ENCODE data around the gene G3BP1.

Gene G3BP1

DNA sequence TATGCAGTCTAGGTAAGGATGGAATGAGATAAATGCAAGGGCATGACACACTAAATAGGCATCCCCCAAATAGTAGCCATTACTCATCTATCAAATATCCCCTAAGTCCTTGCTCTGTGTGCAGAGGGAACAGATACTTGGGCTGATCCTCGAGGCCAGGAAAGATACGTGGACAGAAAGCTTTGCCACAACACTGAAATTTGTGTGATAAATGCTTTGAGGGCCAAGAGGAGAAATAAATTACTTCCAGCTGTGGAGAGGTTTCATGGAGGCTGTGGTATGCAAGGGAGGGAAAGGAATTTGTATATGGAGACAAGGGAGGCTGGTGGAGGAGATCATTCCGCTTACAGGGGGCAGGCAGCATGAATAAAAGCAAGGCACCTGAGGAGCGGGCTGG is 31.8 kb upstream of the G3BP1 start:
- Histone ChIP-seq H3K9me3 (no peaks in the 10 kb centered on the region), H3K36me3 (peaks cover 0 to 16% (median 9%) of the 10 kb centered on the region in 3 donors), H3K4me3 (peak overlapping the region in 1 of 2 donors; percentile 7), H3K27ac (peak overlapping the region; percentile 74 to 80), H3K4me1 (peaks cover 0 to 41% (median 23%) of the 10 kb centered on the region in 4 donors), H3K27me3 (no peaks in the 10 kb centered on the region)
- no peak for DNase-seq
- TF ChIP-seq, protein P1, sequence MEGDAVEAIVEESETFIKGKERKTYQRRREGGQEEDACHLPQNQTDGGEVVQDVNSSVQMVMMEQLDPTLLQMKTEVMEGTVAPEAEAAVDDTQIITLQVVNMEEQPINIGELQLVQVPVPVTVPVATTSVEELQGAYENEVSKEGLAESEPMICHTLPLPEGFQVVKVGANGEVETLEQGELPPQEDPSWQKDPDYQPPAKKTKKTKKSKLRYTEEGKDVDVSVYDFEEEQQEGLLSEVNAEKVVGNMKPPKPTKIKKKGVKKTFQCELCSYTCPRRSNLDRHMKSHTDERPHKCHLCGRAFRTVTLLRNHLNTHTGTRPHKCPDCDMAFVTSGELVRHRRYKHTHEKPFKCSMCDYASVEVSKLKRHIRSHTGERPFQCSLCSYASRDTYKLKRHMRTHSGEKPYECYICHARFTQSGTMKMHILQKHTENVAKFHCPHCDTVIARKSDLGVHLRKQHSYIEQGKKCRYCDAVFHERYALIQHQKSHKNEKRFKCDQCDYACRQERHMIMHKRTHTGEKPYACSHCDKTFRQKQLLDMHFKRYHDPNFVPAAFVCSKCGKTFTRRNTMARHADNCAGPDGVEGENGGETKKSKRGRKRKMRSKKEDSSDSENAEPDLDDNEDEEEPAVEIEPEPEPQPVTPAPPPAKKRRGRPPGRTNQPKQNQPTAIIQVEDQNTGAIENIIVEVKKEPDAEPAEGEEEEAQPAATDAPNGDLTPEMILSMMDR (IDR thresholded peaks at IDR 0.05), result no peak
- intact Hi-C loops (cut with DNase I; ENCODE audit: low total_unique reads), result loop anchor here (1.0 to 5.0 kb wide), 2 partner anchors 81 to 293 kb away; partner anchors contain the start of gene SLC36A1

GRCh38 chr5:151740336-151740942 is 31.3 kb upstream of the G3BP1 start:
- Histone ChIP-seq H3K4me3 (peak overlapping the region in 1 of 2 donors; percentile 7), H3K9me3 (no peaks in the 10 kb centered on the region), H3K4me1 (peaks cover 0 to 46% (median 25%) of the 10 kb centered on the region in 4 donors), H3K27ac (peak overlapping the region; percentile 74 to 80), H3K36me3 (peaks cover 0 to 21% (median 9%) of the 10 kb centered on the region in 3 donors), H3K27me3 (no peaks in the 10 kb centered on the region)
- intact Hi-C loops (cut with DNase I; ENCODE audit: low total_unique reads), result loop anchor here (1.0 to 5.0 kb wide), 2 partner anchors 81 to 293 kb away; partner anchors contain the start of gene SLC36A1
- TF ChIP-seq, protein P1 (IDR thresholded peaks at IDR 0.05), result peak; percentile 86 to 96
- peak; percentile 48 to 84 for DNase-seq

DNA sequence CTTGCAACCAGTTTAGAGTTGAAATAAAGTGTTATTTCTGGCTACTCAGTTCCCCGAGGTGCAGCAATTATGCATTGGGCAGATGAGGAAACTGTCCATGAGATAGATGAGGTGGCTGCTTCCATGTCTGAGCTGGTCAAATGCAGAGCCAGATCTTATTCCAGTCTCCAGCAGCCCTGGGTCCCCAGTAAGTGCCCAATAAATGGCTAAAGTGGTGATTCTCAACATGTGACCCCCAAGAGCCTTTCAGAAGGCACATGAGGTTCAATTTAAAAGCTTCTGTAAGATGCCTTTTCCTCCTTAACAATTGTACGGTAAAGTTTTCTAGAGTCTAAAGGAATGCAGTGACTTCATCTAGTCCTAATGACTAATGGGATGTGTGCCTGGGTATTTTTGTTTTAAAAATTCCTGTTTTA is 30.8 kb upstream of the G3BP1 start:
- peaks cover 0 to 52% (median 27%) of the 10 kb centered on the region in 4 donors for H3K4me1 ChIP-seq
- peak overlapping the region; percentile 74 to 80 for H3K27ac ChIP-seq
- TF ChIP-seq, protein P1 (IDR thresholded peaks at IDR 0.05), result no peak
- peaks cover 0 to 21% (median 13%) of the 10 kb centered on the region in 3 donors for H3K36me3 ChIP-seq
- no peak for DNase-seq
- no peaks in the 10 kb centered on the region for H3K27me3 ChIP-seq
- no peaks in the 10 kb centered on the region for H3K9me3 ChIP-seq
- intact Hi-C loops (cut with DNase I; ENCODE audit: low total_unique reads), result loop anchor here (1.0 to 5.0 kb wide), 2 partner anchors 82 to 294 kb away; partner anchors contain the start of gene SLC36A1
- H3K4me3 ChIP-seq, result peak overlapping the region in 1 of 2 donors; percentile 7

DNA sequence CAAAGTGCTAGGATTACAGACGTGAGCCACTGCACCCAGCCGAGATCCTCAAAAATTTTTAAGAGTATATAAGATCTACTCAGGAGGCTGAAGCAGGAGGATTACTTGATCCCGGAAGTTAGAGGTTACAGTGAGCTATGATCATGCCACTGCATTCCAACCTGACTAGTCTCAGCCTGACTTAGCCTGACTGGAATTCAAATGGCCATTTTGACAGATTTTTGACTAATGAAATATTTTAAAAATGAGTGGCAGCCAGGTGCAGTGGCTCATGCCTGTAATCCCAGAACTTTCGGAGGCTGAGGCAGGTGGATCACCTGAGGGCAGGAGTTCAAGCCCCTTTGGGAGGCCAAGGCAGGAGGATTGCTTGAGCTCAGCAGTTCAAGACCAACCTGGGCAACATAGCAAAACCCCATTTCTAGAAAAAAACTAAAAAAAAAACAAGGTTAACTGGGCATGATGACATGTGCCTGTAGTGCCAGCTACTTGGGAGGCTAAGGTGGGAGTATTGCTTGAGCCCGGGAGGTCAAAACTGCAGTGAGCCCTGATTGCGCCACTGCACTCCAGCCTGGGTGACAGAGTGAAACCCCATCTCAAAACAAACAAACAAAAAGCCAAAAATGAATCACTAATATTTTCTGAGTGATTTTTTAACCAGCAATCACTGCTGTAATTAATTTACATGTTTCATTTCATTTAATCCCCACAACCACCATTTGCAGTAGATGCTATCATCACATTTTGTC is 29.9 kb upstream of the G3BP1 start:
- H3K4me3 ChIP-seq, result no peak overlapping the region
- peaks cover 0 to 21% (median 16%) of the 10 kb centered on the region in 3 donors for H3K36me3 ChIP-seq
- intact Hi-C loops (cut with DNase I; ENCODE audit: low total_unique reads), result loop anchor here (5.0 kb wide), 1 partner anchor 295 kb away; the partner anchor contains the start of gene SLC36A1
- peaks cover 0 to 53% (median 27%) of the 10 kb centered on the region in 4 donors for H3K4me1 ChIP-seq
- H3K9me3 ChIP-seq, result no peaks in the 10 kb centered on the region
- TF ChIP-seq, protein P1 (IDR thresholded peaks at IDR 0.05), result no peak
- peak overlapping the region; percentile 74 to 80 for H3K27ac ChIP-seq
- no peak for DNase-seq
- no peaks in the 10 kb centered on the region for H3K27me3 ChIP-seq

GRCh38 chr5:151742870-151743294 is 28.9 kb upstream of the G3BP1 start:
- H3K36me3 ChIP-seq, result peaks cover 0 to 21% (median 16%) of the 10 kb centered on the region in 3 donors
- TF ChIP-seq, protein P1 (IDR thresholded peaks at IDR 0.05), result peak; percentile 63 to 73
- DNase-seq, result peak in 1 of 2 donors; percentile 51
- no peak overlapping the region for H3K27ac ChIP-seq
- no peak overlapping the region for H3K4me3 ChIP-seq
- intact Hi-C loops (cut with DNase I; ENCODE audit: low total_unique reads), result loop anchor here (5.0 kb wide), 1 partner anchor 296 kb away; the partner anchor contains the start of gene SLC36A1
- H3K27me3 ChIP-seq, result no peaks in the 10 kb centered on the region
- peaks cover 0 to 52% (median 27%) of the 10 kb centered on the region in 4 donors for H3K4me1 ChIP-seq
- no peaks in the 10 kb centered on the region for H3K9me3 ChIP-seq

All from tibial artery (tissue), 4 donors.